Measurements from ENCODE around the gene KIF16B.
A peak's percentile ranks its signal among the peaks of the same experiment; 100 is the strongest.

The KIF16B gene

GRCh38 chr20:16446991-16447390 is 126.3 kb downstream of the KIF16B start:
- no peak for ATAC-seq
- TF ChIP-seq RARB (CRISPR knock-in tag; IDR thresholded peaks at IDR 0.05) (no peak), PPARA (CRISPR knock-in tag; IDR thresholded peaks at IDR 0.05; ENCODE audit: borderline replicate concordance) (no peak), ZFP30 (CRISPR knock-in tag; IDR thresholded peaks at IDR 0.05) (no peak), TOX (CRISPR knock-in tag; IDR thresholded peaks at IDR 0.05; ENCODE audit: borderline replicate concordance) (no peak), ZC3H10 (CRISPR knock-in tag; IDR thresholded peaks at IDR 0.05) (no peak), SNAI2 (CRISPR knock-in tag; IDR thresholded peaks at IDR 0.05) (no peak), ZNF565 (CRISPR knock-in tag; conservative IDR thresholded peaks at IDR 0.05; ENCODE audit: low read depth) (no peak), ZFP3 (CRISPR knock-in tag; IDR thresholded peaks at IDR 0.05) (no peak), TSHZ2 (CRISPR knock-in tag; IDR thresholded peaks at IDR 0.05) (no peak), BACH2 (CRISPR knock-in tag; IDR thresholded peaks at IDR 0.05; ENCODE audit: borderline replicate concordance) (no peak), PATZ1 (CRISPR knock-in tag; IDR thresholded peaks at IDR 0.05; ENCODE audit: borderline replicate concordance) (no peak), ZNF70 (CRISPR knock-in tag; IDR thresholded peaks at IDR 0.05) (no peak), OSR1 (CRISPR knock-in tag; IDR thresholded peaks at IDR 0.05) (no peak), ESRRG (CRISPR knock-in tag; IDR thresholded peaks at IDR 0.05) (no peak), ZNF8 (CRISPR knock-in tag; IDR thresholded peaks at IDR 0.05) (no peak), CSDC2 (CRISPR knock-in tag; IDR thresholded peaks at IDR 0.05) (no peak)

- ATAC-seq: no peak
- TF ChIP-seq TCF4 (CRISPR knock-in tag; IDR thresholded peaks at IDR 0.05; ENCODE audit: borderline replicate concordance) (peak; percentile 36; the same call in 1 of the 2 replicates), ZFP3 (CRISPR knock-in tag; IDR thresholded peaks at IDR 0.05) (no peak), TOX (CRISPR knock-in tag; IDR thresholded peaks at IDR 0.05; ENCODE audit: borderline replicate concordance) (no peak)
Measured at GRCh38 chr20:16446246-16446645, 127.0 kb downstream of the KIF16B start.

- TF ChIP-seq ZFP30 (CRISPR knock-in tag; IDR thresholded peaks at IDR 0.05): no peak
- TF ChIP-seq SNAI2 (CRISPR knock-in tag; IDR thresholded peaks at IDR 0.05): no peak
- no peak for TF ChIP-seq ZC3H10 (CRISPR knock-in tag; IDR thresholded peaks at IDR 0.05)
- no peak for TF ChIP-seq ZFP3 (CRISPR knock-in tag; IDR thresholded peaks at IDR 0.05)
- no peak for TF ChIP-seq OSR1 (CRISPR knock-in tag; IDR thresholded peaks at IDR 0.05)
- no peak for TF ChIP-seq CSRNP3 (CRISPR knock-in tag; IDR thresholded peaks at IDR 0.05)
- TF ChIP-seq POU6F1 (CRISPR knock-in tag; IDR thresholded peaks at IDR 0.05; ENCODE audit: borderline replicate concordance, low read depth): no peak
- TF ChIP-seq CREB5 (CRISPR knock-in tag; IDR thresholded peaks at IDR 0.05; ENCODE audit: low read depth): no peak
- no peak for TF ChIP-seq GLIS3 (CRISPR knock-in tag; IDR thresholded peaks at IDR 0.05)
- TF ChIP-seq ISL1 (CRISPR knock-in tag; IDR thresholded peaks at IDR 0.05): no peak
- TF ChIP-seq ESRRG (CRISPR knock-in tag; IDR thresholded peaks at IDR 0.05): no peak
- no peak for TF ChIP-seq BACH2 (CRISPR knock-in tag; IDR thresholded peaks at IDR 0.05; ENCODE audit: borderline replicate concordance)
- no peak for TF ChIP-seq ZNF565 (CRISPR knock-in tag; conservative IDR thresholded peaks at IDR 0.05; ENCODE audit: low read depth)
- no peak for TF ChIP-seq TCF4 (CRISPR knock-in tag; IDR thresholded peaks at IDR 0.05; ENCODE audit: borderline replicate concordance)
- TF ChIP-seq TSHZ2 (CRISPR knock-in tag; IDR thresholded peaks at IDR 0.05): no peak
- no peak for TF ChIP-seq ZNF70 (CRISPR knock-in tag; IDR thresholded peaks at IDR 0.05)
- no peak for TF ChIP-seq TOX (CRISPR knock-in tag; IDR thresholded peaks at IDR 0.05; ENCODE audit: borderline replicate concordance)
- no peak for TF ChIP-seq PATZ1 (CRISPR knock-in tag; IDR thresholded peaks at IDR 0.05; ENCODE audit: borderline replicate concordance)
- no peak for ATAC-seq
Measured at GRCh38 chr20:16445482-16445881, 127.8 kb downstream of the KIF16B start.

Data from SK-N-SH treated with all-trans-retinoic acid at 6 μM for 48 hours (cell line).